Neural progenitor cell (in vitro differentiated cells): ENCODE data around the gene DCTPP1. TPM values are rescaled to one million over a fixed set of nuclear protein-coding genes. Genes with fewer than 3 reads are reported as not detected.

Source experiments
- DNase-seq: peaks from one replicate; pipeline ENCODE4 v3.0.0-alpha.2; 2016; ENCODE audit warnings: low spot score
- H2AFZ ChIP-seq: fragments of 200-600 bp; sonication (generic); replicated peaks from 2 replicates; pipeline ENCODE4 v1.6.1; 2016; ENCODE audit warnings: antibody characterized with exemption
- H3F3A ChIP-seq: fragments of 200-600 bp; sonication (generic); 2 replicates; pipeline ENCODE4 v1.6.1; 2016; ENCODE audit warnings: antibody characterized with exemption, low read depth
- H3K27ac ChIP-seq: fragments of 200-600 bp; sonication (generic); 2 replicates; pipeline ENCODE4 v1.5.1; 2016; ENCODE audit warnings: mild to moderate bottlenecking
- H3K27me3 ChIP-seq: fragments of 200-600 bp; sonication (generic); 2 replicates; pipeline ENCODE4 v1.6.1; 2016; ENCODE audit warnings: mild to moderate bottlenecking, moderate library complexity
- H3K36me3 ChIP-seq: fragments of 200-600 bp; sonication (generic); 2 replicates; pipeline ENCODE4 v1.5.1; 2016
- H3K4me1 ChIP-seq: fragments of 200-600 bp; sonication (generic); 2 replicates; pipeline ENCODE4 v1.6.1; 2016; ENCODE audit warnings: mixed run types
- H3K4me2 ChIP-seq: fragments of 200-600 bp; sonication (generic); 2 replicates; pipeline ENCODE4 v1.6.1; 2016
- H3K4me3 ChIP-seq: fragments of 200-600 bp; sonication (generic); 2 replicates; pipeline ENCODE4 v1.5.1; 2016
- H3K79me2 ChIP-seq: fragments of 200-600 bp; sonication (generic); 2 replicates; pipeline ENCODE4 v1.6.1; 2016; ENCODE audit warnings: low read depth
- H3K9ac ChIP-seq: fragments of 200-600 bp; sonication (generic); 2 replicates; pipeline ENCODE4 v1.6.1; 2016
- H3K9me3 ChIP-seq: fragments of 200-600 bp; sonication (generic); 2 replicates; pipeline ENCODE4 v1.5.1; 2016; ENCODE audit warnings: low read depth
- H4K20me1 ChIP-seq: fragments of 200-600 bp; sonication (generic); 2 replicates; pipeline ENCODE4 v1.6.1; 2016; ENCODE audit warnings: low read depth
- H3K27ac Mint-ChIP-seq: 3 replicates; pipeline ENCODE4 v1.8.0; 2021; ENCODE audit warnings: mixed read lengths
- H3K27me3 Mint-ChIP-seq: 2 replicates; pipeline ENCODE4 v1.8.0; 2022; ENCODE audit warnings: low read depth, mild to moderate bottlenecking, inconsistent platforms, moderate library complexity, mixed read lengths; ENCODE audit not compliant: insufficient read depth
- H3K36me3 Mint-ChIP-seq: 3 replicates; pipeline ENCODE4 v1.8.0; 2021; ENCODE audit warnings: mixed read lengths
- H3K4me1 Mint-ChIP-seq: 3 replicates; pipeline ENCODE4 v1.8.0; 2021; ENCODE audit warnings: mixed read lengths
- H3K4me3 Mint-ChIP-seq: 3 replicates; pipeline ENCODE4 v1.8.0; 2021; ENCODE audit warnings: mild to moderate bottlenecking, moderate library complexity, mixed read lengths
- H3K9me3 Mint-ChIP-seq: 3 replicates; pipeline ENCODE4 v1.8.0; 2020; ENCODE audit warnings: mixed read lengths
- EZH2 ChIP-seq: fragments of 200-600 bp; sonication (generic); IDR thresholded peaks from 2 replicates; pipeline ENCODE4 v1.6.1; 2017; ENCODE audit warnings: antibody characterized with exemption, mild to moderate bottlenecking, moderate library complexity
- EZH2phosphoT487 ChIP-seq: fragments of 200-600 bp; sonication (generic); IDR thresholded peaks from 2 replicates; pipeline ENCODE4 v1.6.1; 2017; ENCODE audit warnings: antibody characterized with exemption
- total RNA-seq: library from RNA; depleted of rRNA; stranded (reverse); fragments of >200 nt; gene quantifications from 2 replicates; pipeline ENCODE4 v1.2.3, GENCODE V29; 2015; ENCODE audit warnings: low replicate concordance
- TF ChIP-seq, protein P1 (sequence below): fragments of 200-600 bp; sonication (generic); IDR thresholded peaks from 2 replicates; pipeline ENCODE4 v1.5.1; 2017; ENCODE audit warnings: antibody characterized with exemption, mild to moderate bottlenecking

Gene DCTPP1
- total RNA-seq, 1 donor from 2014 or later: 30.4 TPM

DNA sequence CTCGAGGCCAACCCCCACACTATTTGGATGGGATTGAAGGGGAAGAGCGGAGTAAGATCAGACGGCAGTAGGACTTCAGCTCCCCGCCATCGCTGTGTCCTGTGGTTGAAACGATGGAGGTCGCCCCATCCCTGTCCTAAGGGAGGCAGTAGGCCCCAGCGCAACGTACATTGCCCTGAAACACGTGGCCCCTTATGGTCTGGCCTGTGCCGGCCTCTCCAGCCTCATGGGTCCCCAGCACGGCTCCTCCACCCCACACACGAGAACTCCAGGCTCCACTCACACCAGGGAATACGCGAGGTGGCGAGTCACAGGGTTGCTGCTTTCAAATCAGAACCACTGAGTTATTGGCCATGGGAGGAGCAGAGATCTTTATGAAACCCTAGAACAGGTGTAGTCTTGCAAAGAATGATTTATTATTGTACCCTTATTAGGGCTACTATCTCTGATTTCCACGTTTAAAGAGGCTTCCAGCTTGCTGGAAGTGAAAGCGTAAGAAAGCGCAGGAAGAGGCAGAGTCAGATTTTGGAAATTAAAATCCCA lies 669 bp upstream of the DCTPP1 start:
- Mint-ChIP-seq H3K9me3 (no peaks in the 10 kb centered on the region), H3K27me3 (peaks cover 5% of the 10 kb centered on the region), H3K4me3 (no peak overlapping the region), H3K36me3 (peaks cover 11% of the 10 kb centered on the region), H3K27ac (no peak overlapping the region), H3K4me1 (peaks cover 5% of the 10 kb centered on the region)
- peak overlapping the region; percentile 49 for H3K4me2 ChIP-seq
- H3K4me3 ChIP-seq: no peak overlapping the region
- H3K4me1 ChIP-seq: peaks cover 12% of the 10 kb centered on the region
- peaks cover 7% of the 10 kb centered on the region for H3K27me3 ChIP-seq
- H3K79me2 ChIP-seq: peaks cover 31% of the 10 kb centered on the region
- peaks cover 15% of the 10 kb centered on the region for H3F3A ChIP-seq
- no peak overlapping the region for H3K27ac ChIP-seq
- no peak for DNase-seq
- H2AFZ ChIP-seq: peak overlapping the region; percentile 87
- no peak overlapping the region for H3K9ac ChIP-seq
- H3K36me3 ChIP-seq: no peaks in the 10 kb centered on the region
- H3K9me3 ChIP-seq: no peaks in the 10 kb centered on the region
- TF ChIP-seq, protein P1, sequence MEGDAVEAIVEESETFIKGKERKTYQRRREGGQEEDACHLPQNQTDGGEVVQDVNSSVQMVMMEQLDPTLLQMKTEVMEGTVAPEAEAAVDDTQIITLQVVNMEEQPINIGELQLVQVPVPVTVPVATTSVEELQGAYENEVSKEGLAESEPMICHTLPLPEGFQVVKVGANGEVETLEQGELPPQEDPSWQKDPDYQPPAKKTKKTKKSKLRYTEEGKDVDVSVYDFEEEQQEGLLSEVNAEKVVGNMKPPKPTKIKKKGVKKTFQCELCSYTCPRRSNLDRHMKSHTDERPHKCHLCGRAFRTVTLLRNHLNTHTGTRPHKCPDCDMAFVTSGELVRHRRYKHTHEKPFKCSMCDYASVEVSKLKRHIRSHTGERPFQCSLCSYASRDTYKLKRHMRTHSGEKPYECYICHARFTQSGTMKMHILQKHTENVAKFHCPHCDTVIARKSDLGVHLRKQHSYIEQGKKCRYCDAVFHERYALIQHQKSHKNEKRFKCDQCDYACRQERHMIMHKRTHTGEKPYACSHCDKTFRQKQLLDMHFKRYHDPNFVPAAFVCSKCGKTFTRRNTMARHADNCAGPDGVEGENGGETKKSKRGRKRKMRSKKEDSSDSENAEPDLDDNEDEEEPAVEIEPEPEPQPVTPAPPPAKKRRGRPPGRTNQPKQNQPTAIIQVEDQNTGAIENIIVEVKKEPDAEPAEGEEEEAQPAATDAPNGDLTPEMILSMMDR: peak; percentile 10
- TF ChIP-seq EZH2phosphoT487 (peak; percentile 36), EZH2 (no peak)
- H4K20me1 ChIP-seq: no peaks in the 10 kb centered on the region

GRCh38 chr16:30429418-30429677 lies 482 bp downstream of the DCTPP1 start:
- Histone ChIP-seq H3K79me2 (peaks cover 31% of the 10 kb centered on the region), H3F3A (peaks cover 15% of the 10 kb centered on the region), H3K27me3 (peaks cover 7% of the 10 kb centered on the region), H4K20me1 (no peaks in the 10 kb centered on the region), H3K4me1 (peaks cover 12% of the 10 kb centered on the region), H3K4me2 (peak overlapping the region; percentile 89), H3K9me3 (no peaks in the 10 kb centered on the region), H3K36me3 (no peaks in the 10 kb centered on the region), H3K9ac (peak overlapping the region; percentile 30), H3K27ac (no peak overlapping the region), H3K4me3 (peak overlapping the region; percentile 62), H2AFZ (peak overlapping the region; percentile 58)
- no peak overlapping the region for H3K27ac Mint-ChIP-seq
- no peak for TF ChIP-seq EZH2
- TF ChIP-seq, protein P1: no peak
- no peak for TF ChIP-seq EZH2phosphoT487
- no peak for DNase-seq
- H3K27me3 Mint-ChIP-seq: peaks cover 7% of the 10 kb centered on the region
- no peak overlapping the region for H3K4me3 Mint-ChIP-seq
- no peaks in the 10 kb centered on the region for H3K9me3 Mint-ChIP-seq
- H3K4me1 Mint-ChIP-seq: peaks cover 5% of the 10 kb centered on the region
- H3K36me3 Mint-ChIP-seq: peaks cover 13% of the 10 kb centered on the region

DNA sequence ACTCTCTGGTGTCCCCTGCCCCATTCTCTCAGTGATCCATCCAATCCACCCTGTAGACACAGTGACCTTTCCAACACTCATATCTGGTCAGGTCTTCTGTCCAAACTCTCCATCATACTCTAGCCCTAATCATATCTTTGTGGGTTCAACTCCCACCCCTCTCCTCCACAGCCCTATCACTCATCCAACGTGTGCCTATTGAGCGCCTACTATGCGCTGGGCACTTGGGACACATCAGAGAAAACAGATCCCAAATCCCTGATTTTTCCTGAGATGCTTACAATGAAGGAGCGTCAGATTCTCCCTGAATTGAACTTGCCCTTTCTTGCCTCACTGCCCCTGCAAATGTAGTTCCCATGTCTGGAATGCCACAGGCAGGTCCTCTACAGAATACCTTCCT lies 1.8 kb downstream of the DCTPP1 start:
- no peak overlapping the region for H3K27ac Mint-ChIP-seq
- H3K36me3 Mint-ChIP-seq: peaks cover 16% of the 10 kb centered on the region
- no peaks in the 10 kb centered on the region for H4K20me1 ChIP-seq

More for the DNA sequence above, 1.8 kb downstream of the DCTPP1 start:
- TF ChIP-seq, protein P1: no peak
- TF ChIP-seq EZH2phosphoT487: no peak
- no peak for TF ChIP-seq EZH2
- DNase-seq: no peak
- Histone ChIP-seq H3K27ac (no peak overlapping the region), H2AFZ (no peak overlapping the region), H3K4me3 (no peak overlapping the region), H3K79me2 (peaks cover 31% of the 10 kb centered on the region), H3K9me3 (no peaks in the 10 kb centered on the region), H3K9ac (no peak overlapping the region), H3F3A (peaks cover 15% of the 10 kb centered on the region), H3K4me2 (no peak overlapping the region), H3K27me3 (peaks cover 3% of the 10 kb centered on the region), H3K36me3 (no peaks in the 10 kb centered on the region), H3K4me1 (peaks cover 12% of the 10 kb centered on the region)
- H3K27me3 Mint-ChIP-seq: peaks cover 4% of the 10 kb centered on the region
- peak overlapping the region; percentile 55 for H3K4me3 Mint-ChIP-seq
- H3K4me1 Mint-ChIP-seq: peaks cover 5% of the 10 kb centered on the region
- no peaks in the 10 kb centered on the region for H3K9me3 Mint-ChIP-seq
